ENCODE data around the gene IL18R1.
"Not testable (repeated sequence)": the region's sequence is repeated elsewhere in the genome, so short reads cannot be mapped to it uniquely, and the experiment has no call there.

IL18R1 gene, protein sequence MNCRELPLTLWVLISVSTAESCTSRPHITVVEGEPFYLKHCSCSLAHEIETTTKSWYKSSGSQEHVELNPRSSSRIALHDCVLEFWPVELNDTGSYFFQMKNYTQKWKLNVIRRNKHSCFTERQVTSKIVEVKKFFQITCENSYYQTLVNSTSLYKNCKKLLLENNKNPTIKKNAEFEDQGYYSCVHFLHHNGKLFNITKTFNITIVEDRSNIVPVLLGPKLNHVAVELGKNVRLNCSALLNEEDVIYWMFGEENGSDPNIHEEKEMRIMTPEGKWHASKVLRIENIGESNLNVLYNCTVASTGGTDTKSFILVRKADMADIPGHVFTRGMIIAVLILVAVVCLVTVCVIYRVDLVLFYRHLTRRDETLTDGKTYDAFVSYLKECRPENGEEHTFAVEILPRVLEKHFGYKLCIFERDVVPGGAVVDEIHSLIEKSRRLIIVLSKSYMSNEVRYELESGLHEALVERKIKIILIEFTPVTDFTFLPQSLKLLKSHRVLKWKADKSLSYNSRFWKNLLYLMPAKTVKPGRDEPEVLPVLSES

DNA sequence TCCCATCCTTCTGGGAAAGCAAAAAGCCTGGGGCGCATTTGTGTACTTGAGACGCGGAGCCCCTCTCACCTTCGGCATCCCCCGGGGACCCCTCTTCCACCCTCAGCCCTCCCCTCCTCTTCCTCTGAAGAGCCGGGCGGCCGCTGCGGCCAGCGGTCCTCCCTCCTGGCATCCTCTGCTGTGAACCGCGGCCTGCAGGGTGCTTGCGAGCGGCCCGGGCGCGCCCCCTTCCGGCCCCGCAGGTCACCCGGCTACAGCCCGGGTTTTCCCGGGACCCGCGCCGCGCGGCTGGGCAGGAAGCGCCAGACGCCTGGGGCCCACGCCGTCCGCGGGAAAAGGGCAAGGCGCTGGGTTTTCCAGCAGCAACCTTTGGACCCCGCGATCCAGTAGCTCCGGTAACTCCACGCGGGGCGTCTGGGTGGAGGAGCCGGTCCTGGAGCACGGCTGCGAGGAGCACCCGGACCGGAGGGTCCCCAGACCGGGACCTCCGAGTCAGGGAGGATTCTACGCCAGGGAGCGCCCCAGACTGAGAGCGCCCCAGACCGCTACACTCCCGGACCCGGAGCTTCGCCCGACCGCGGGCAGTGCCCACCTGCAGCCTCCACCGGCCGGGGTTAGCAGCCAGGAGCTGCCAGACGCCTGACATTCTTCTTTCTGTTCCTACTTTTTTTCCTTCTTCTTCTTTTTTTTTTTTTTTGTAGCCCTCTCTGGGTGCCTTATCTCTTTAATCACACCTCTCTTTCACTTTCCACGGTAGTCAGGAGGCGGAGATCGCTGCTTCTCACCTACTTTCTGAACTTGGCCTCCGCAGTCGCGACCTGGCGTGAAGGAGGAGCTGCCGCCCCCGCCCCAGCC, at the start of gene IL18R1:
Gene IL18R1 (plus strand): TSS at position 271 of the 855 bp plus-strand sequence. CDS start 6,865 bp downstream, outside the sequence.
- DNase-seq (ENCODE audit: low read depth), result peak; percentile 63

- no peak for DNase-seq (ENCODE audit: low read depth)
Measured at GRCh38 chr2:102306125-102306524, 49.5 kb upstream of the IL18R1 start.

- DNase-seq (ENCODE audit: low read depth), result no peak
Measured at GRCh38 chr2:102310964-102311640, 44.5 kb upstream of the IL18R1 start, which contains the start of gene IL1RL1. TSS of gene IL1RL1 (plus strand) at chr2:102311563. CDS start at chr2:102338265, 26,702 bp downstream.

- DNase-seq (ENCODE audit: low read depth), result no peak
Measured at GRCh38 chr2:102313025-102313424, 42.6 kb upstream of the IL18R1 start.

GRCh38 chr2:102313471-102313870, 42.1 kb upstream of the IL18R1 start:
- DNase-seq (ENCODE audit: low read depth), result no peak

GRCh38 chr2:102313950-102314349, 41.6 kb upstream of the IL18R1 start:
- no peak for DNase-seq (ENCODE audit: low read depth)

- no peak for DNase-seq (ENCODE audit: low read depth)
Measured at GRCh38 chr2:102315921-102316320, 39.7 kb upstream of the IL18R1 start.

DNA sequence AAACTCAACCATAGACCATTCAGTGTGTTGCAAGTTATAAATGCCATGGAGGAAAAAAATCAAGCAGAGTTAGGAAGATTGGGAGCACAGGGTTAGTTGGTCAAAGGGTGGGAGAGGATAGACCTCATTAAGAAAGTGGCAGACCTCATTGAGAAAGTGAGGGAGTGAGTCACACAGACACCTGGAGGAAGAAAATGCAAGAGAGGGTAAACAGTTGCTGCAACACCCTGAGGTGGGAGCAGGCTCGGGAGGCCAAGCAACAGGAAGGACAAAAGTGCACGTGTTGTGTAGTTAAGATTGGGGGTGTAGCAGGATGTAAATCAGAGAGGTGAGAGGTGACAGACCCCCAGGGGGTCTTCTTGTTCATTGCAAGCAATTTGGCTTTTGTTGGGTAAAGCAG, 37.9 kb upstream of the IL18R1 start:
- no peak for DNase-seq (ENCODE audit: low read depth)

DNA sequence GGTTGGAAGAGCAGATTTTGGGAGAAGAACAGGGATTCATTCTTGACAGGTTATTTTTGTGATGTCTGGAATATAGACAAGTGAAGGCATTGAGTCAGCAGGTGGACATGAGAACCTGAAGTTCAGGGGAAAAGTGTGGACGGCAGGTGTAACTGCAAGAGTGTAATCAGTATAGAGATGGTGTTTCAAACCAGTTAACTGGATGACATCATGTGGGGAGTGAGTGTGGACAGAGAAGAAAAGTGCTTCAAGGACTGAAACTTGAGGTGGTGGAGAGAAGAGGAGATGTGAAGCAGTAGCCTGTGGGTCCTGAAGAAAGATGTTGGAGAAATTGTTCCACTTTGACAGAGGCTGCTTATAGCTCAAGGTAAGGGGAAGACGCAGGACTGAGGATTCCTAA, 37.2 kb upstream of the IL18R1 start:
- DNase-seq (ENCODE audit: low read depth), result no peak

DNA sequence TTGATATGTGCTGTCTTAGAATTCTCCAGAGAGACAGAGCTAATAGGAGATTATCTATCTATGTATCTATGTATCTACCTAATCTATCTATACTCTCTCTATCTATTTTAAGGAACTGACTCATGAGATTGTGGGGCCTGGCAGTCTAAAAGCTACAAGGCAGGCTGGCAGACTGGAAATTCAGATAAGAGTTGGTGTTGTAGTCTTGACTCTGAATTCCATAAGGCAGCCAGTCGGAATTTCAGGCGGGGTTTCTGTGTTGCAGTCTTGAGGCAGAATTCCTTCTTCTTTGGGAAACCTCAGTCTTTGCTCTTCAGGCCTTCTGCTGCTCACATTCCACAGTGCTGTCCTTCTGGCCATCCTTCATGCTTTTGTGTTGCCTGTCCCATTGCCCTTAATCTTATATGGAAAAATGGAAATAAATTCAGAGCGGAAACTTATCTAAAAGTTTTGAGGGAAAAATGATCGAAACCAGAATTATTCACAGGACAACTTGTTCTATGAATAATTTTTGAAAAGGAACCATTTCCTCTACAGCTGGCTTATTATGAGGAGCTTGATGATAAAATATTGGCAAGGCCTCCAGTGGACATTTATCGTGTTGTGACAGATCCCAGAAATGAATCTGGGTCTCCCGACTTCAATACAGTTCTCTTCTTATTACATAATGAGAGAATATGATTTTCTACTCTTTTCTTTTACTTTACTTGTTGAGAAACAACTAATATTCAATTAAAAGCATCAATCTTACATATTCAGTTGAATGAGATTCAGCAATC, 33.5 kb upstream of the IL18R1 start:
- no peak for DNase-seq (ENCODE audit: low read depth)

DNA sequence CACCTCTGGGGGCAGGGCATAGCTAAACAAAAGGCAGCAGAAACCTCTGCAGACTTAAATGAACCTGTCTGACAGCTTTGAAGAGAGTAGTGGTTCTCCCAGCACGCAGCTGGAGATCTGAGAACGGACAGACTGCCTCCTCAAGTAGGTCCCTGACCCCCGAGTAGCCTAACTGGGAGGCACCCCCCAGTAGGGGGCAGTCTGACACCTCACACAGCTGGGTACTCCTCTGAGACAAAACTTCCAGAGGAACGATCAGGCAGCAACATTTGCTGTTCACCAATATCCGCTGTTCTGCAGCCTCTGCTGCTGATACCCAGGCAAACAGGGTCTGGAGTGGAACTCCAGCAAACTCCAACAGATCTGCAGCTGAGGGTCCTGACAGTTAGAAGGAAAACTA, 30.7 kb upstream of the IL18R1 start:
- not testable (repeated sequence) for DNase-seq (ENCODE audit: low read depth)

- DNase-seq (ENCODE audit: low read depth), result no peak
Measured at GRCh38 chr2:102331311-102331980, 24.1 kb upstream of the IL18R1 start.

- DNase-seq (ENCODE audit: low read depth), result no peak
Measured at GRCh38 chr2:102334486-102334885, 21.1 kb upstream of the IL18R1 start.

DNA sequence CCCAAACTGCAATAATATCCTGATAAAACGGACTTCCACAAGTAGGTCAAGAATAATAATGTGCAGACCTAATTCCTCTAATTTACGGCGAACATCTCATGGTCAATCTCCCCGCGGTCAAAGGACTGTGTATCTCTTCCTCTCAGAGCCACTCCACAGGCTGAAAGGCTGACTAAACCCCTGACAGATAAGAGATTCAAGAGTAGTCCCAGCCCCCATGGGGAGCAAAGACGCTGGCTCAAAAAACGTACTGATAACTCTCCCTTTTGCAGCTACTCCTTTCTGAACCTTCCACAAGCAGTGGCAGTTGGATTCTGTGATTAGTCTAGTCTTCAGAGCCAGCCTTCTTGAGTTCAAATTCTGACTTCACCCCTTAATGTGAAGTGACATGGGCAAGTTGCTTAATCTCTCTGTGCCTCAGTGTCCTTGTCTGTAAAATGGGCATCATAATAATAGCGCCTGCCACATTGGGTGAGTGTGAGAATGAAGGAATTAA, 19.7 kb upstream of the IL18R1 start:
- no peak for DNase-seq (ENCODE audit: low read depth)

GRCh38 chr2:102336502-102336945, 19.1 kb upstream of the IL18R1 start:
- no peak for DNase-seq (ENCODE audit: low read depth)

- no peak for DNase-seq (ENCODE audit: low read depth)
Measured at GRCh38 chr2:102337012-102337411, 18.6 kb upstream of the IL18R1 start.

DNA sequence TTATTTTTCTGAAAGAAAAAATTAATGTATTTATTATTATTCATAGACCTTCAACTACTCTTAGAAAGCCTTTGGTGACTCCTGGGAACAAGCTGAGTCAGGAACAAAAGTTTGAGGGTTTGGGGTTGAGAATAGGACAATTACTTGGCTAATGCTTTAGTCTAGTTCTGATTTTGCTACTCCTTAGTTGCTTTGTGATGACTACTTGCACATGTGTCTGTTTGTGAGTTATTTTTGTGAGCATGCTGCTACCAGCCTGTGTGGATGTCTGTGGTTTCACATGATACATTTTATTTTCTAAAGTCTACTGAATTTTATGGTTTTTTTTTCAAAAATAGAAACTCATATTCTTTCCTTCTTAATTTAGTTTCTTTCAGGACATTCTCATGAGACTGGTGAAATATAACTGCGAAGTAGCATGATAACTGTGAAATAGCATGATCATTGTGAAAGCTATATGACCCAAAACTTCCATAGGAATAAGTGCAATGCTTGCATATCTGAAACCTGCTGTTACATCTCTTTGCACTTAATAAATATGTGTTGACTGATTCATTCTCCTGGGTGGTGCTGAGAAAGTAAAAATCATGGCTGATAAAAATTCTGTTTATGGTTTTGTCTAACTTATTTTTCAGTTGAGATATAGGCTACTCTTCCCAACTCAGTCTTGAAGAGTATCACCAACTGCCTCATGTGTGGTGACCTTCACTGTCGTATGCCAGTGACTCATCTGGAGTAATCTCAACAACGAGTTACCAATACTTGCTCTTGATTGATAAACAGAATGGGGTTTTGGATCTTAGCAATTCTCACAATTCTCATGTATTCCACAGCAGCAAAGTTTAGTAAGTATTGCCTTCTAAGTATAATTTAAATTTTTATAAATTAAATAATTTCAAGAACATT, 17.9 kb upstream of the IL18R1 start:
- no peak for DNase-seq (ENCODE audit: low read depth)

DNA sequence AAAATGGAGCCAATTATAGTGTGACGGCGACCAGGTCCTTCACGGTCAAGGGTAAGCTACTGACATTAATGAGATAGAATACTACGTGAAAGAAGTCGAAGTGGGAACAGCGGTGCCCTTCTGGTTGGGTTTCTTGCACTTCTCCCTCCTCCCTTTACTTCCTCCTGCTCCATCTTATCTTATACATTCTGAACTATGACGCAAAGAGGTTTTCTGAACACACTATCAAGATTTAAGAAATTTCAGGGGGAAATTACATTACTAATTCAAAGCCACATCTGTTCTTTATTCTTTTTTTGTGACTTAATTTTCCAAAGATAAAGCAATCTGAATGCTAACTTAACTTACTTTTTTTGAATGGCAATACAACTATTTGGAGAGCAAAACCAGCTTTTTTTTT, 14.8 kb upstream of the IL18R1 start:
- DNase-seq (ENCODE audit: low read depth), result no peak

DNA sequence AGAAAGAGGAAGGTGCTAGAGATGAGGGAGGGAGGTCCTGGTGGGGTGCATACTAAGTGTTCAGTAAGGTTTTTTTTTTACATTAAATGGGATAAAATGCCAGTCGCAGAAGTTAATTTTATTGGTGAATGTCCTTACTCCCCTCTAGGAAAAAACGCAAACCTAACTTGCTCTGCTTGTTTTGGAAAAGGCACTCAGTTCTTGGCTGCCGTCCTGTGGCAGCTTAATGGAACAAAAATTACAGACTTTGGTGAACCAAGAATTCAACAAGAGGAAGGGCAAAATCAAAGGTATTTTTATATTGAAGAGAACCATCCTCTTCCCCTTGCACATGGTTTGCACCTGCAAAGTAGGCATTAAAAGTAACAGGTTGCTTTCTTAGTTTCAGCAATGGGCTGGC, 12.7 kb upstream of the IL18R1 start:
- DNase-seq (ENCODE audit: low read depth), result no peak

Data from stimulated activated CD4-positive, alpha-beta T cell treated with anti-CD3 and anti-CD28 coated beads, Interleukin-2, amount 100 ng/mL, for 4 hours (primary cell).